SU-DHL-6 (cell line): Measurements from ENCODE around the gene ZNF92.
"Not testable (repeated sequence)": the region's sequence is repeated elsewhere in the genome, so short reads cannot be mapped to it uniquely, and the experiment has no call there.

ENCODE experiments used
- H2AFZ ChIP-seq: fragments of 200-600 bp; sonication (generic); 2 replicates; pipeline ENCODE4 v1.6.1; 2014; ENCODE audit warnings: low read depth, mild to moderate bottlenecking, moderate library complexity, mixed read lengths, antibody characterized with exemption, low read length; ENCODE audit not compliant: severe bottlenecking
- H3F3A ChIP-seq: fragments of 200-600 bp; shearing (Covaris generic); 2 replicates; pipeline ENCODE4 v1.6.0; 2016; ENCODE audit warnings: antibody characterized with exemption, mild to moderate bottlenecking; ENCODE audit not compliant: insufficient read depth
- H3K27ac ChIP-seq: fragments of 200-600 bp; sonication (generic); 2 replicates; pipeline ENCODE4 v1.5.1; 2016; ENCODE audit warnings: low read depth, mild to moderate bottlenecking, low read length, moderate library complexity, mixed read lengths
- H3K27me3 ChIP-seq: fragments of 200-600 bp; sonication (generic), shearing (Covaris generic); 2 replicates; pipeline ENCODE4 v1.6.0; 2014; ENCODE audit warnings: mild to moderate bottlenecking, low read length
- H3K36me3 ChIP-seq: fragments of 200-600 bp; sonication (generic); 2 replicates; pipeline ENCODE4 v1.6.1; 2014; ENCODE audit warnings: mild to moderate bottlenecking, low read length, mixed read lengths
- H3K4me2 ChIP-seq: fragments of 300-600, 200-600 bp; shearing (Covaris generic), sonication (generic); 2 replicates; pipeline ENCODE4 v1.6.0; 2014; ENCODE audit warnings: low read length, low read depth, mild to moderate bottlenecking; ENCODE audit not compliant: poor library complexity, severe bottlenecking
- H3K4me3 ChIP-seq: fragments of 200-600 bp; sonication (generic); 2 replicates; pipeline ENCODE4 v1.5.1; 2014; ENCODE audit warnings: antibody characterized with exemption, low read length, mild to moderate bottlenecking, mixed read lengths; ENCODE audit not compliant: insufficient read depth, poor library complexity, severe bottlenecking
- H3K79me2 ChIP-seq: fragments of 200-600 bp; sonication (generic); 2 replicates; pipeline ENCODE4 v1.6.1; 2014; ENCODE audit warnings: mild to moderate bottlenecking, low read length, moderate library complexity; ENCODE audit not compliant: insufficient read depth
- H3K9ac ChIP-seq: fragments of 200-600 bp; sonication (generic); 2 replicates; pipeline ENCODE4 v1.7.0; 2014; ENCODE audit warnings: mild to moderate bottlenecking, low read length
- H3K9me2 ChIP-seq: fragments of 200-600 bp; sonication (generic); replicated peaks from 2 replicates; pipeline ENCODE4 v1.6.1; 2014; ENCODE audit warnings: low read length; ENCODE audit not compliant: insufficient read depth
- H3K9me3 ChIP-seq: fragments of 200-600 bp; sonication (generic); 2 replicates; pipeline ENCODE4 v1.6.1; 2014; ENCODE audit warnings: low read length, mixed read lengths; ENCODE audit not compliant: insufficient read depth
- H4K20me1 ChIP-seq: fragments of 200-600 bp; sonication (generic); 2 replicates; pipeline ENCODE4 v1.6.1; 2014; ENCODE audit warnings: low read depth, mild to moderate bottlenecking, antibody characterized with exemption, low read length, moderate library complexity, mixed read lengths
- CTCF ChIP-seq: fragments of 200-600 bp; sonication (generic); IDR thresholded peaks from one replicate; pipeline ENCODE4 v1.5.1; 2017; ENCODE audit warnings: antibody characterized with exemption, mild to moderate bottlenecking, low read length, moderate library complexity; ENCODE audit not compliant: insufficient read depth, poor library complexity, severe bottlenecking
- EZH2phosphoT487 ChIP-seq: fragments of 200-600 bp; sonication (generic), shearing (Covaris generic); conservative IDR thresholded peaks from 2 replicates; pipeline ENCODE4 v1.6.1; 2018; ENCODE audit warnings: mild to moderate bottlenecking, antibody characterized with exemption, low read length, moderate library complexity, mixed read lengths

Gene ZNF92

GRCh38 chr7:65409363-65409762 is 35.7 kb downstream of the ZNF92 start:
- Histone ChIP-seq H3K79me2 (no peaks in the 10 kb centered on the region), H3K27ac (no peak overlapping the region), H3K9ac (no peak overlapping the region), H3K9me3 (peaks cover 19% of the 10 kb centered on the region), H3F3A (peaks cover 3% of the 10 kb centered on the region; the same call in 1 of the 2 replicates), H4K20me1 (no peaks in the 10 kb centered on the region), H3K27me3 (no peaks in the 10 kb centered on the region), H3K4me2 (no peak overlapping the region), H3K9me2 (no peaks in the 10 kb centered on the region), H3K36me3 (no peaks in the 10 kb centered on the region), H3K4me3 (no peak overlapping the region), H2AFZ (no peak overlapping the region)
- TF ChIP-seq CTCF (no peak), EZH2phosphoT487 (no peak)

GRCh38 chr7:65411249-65411648 is 37.6 kb downstream of the ZNF92 start:
- Histone ChIP-seq H3K9me3 (peaks cover under 1% of the 10 kb centered on the region; the same call in 1 of the 2 replicates), H3K36me3 (no peaks in the 10 kb centered on the region), H3K4me2 (no peak overlapping the region), H3K4me3 (no peak overlapping the region), H3K27ac (no peak overlapping the region), H2AFZ (no peak overlapping the region), H4K20me1 (no peaks in the 10 kb centered on the region), H3K79me2 (no peaks in the 10 kb centered on the region), H3K27me3 (no peaks in the 10 kb centered on the region), H3K9me2 (no peaks in the 10 kb centered on the region), H3K9ac (no peak overlapping the region), H3F3A (no peaks in the 10 kb centered on the region)
- TF ChIP-seq EZH2phosphoT487, result no peak

GRCh38 chr7:65422670-65423069 is 49.0 kb downstream of the ZNF92 start:
- no peak overlapping the region for H2AFZ ChIP-seq
- TF ChIP-seq EZH2phosphoT487 (no peak), CTCF (no peak)
- H3K9ac ChIP-seq, result no peak overlapping the region
- H3K4me3 ChIP-seq, result no peak overlapping the region
- no peaks in the 10 kb centered on the region for H4K20me1 ChIP-seq
- no peaks in the 10 kb centered on the region for H3K36me3 ChIP-seq
- H3K79me2 ChIP-seq, result no peaks in the 10 kb centered on the region
- H3K9me3 ChIP-seq, result no peaks in the 10 kb centered on the region
- no peak overlapping the region for H3K27ac ChIP-seq
- no peaks in the 10 kb centered on the region for H3K27me3 ChIP-seq
- no peaks in the 10 kb centered on the region for H3K9me2 ChIP-seq
- H3F3A ChIP-seq, result no peaks in the 10 kb centered on the region
- H3K4me2 ChIP-seq, result no peak overlapping the region

- H3K36me3 ChIP-seq, H3K9me3 ChIP-seq, H3K27ac ChIP-seq, H3K27me3 ChIP-seq, H3F3A ChIP-seq, H2AFZ ChIP-seq, H3K4me3 ChIP-seq, H3K9me2 ChIP-seq, H3K79me2 ChIP-seq, H3K4me2 ChIP-seq, H3K9ac ChIP-seq, H4K20me1 ChIP-seq: not testable (repeated sequence)
Observed at GRCh38 chr7:65423286-65423685, 49.6 kb downstream of the ZNF92 start.
